Activated CD4-positive, alpha-beta T cell treated with anti-CD3 and anti-CD28 coated beads for 24 hours (primary cell): ENCODE results near the gene MOGAT1.
"Not testable (repeated sequence)": the region's sequence is repeated elsewhere in the genome, so short reads cannot be mapped to it uniquely, and the experiment has no call there.

Source experiments
- DNase-seq, 2 donors: peaks; one replicate each; pipeline ENCODE4 v3.0.0-alpha.2; 2020; ENCODE audit warnings: low read depth in 2 of 2

Gene MOGAT1

GRCh38 chr2:222670191-222671038, 1.0 kb upstream of the MOGAT1 start:
- no peak for DNase-seq

GRCh38 chr2:222672068-222672401, 577 bp downstream of the MOGAT1 start:
- no peak for DNase-seq

- DNase-seq, result no peak
Observed at GRCh38 chr2:222673273-222673672, 1.8 kb downstream of the MOGAT1 start.

GRCh38 chr2:222673883-222674282, 2.4 kb downstream of the MOGAT1 start:
- no peak for DNase-seq

- no peak for DNase-seq
Observed at GRCh38 chr2:222677981-222678380, 6.5 kb downstream of the MOGAT1 start.

GRCh38 chr2:222683805-222684204, 12.3 kb downstream of the MOGAT1 start:
- DNase-seq, result no peak

- DNase-seq, result no peak
Observed at GRCh38 chr2:222686086-222686750, 14.8 kb downstream of the MOGAT1 start.

GRCh38 chr2:222688917-222689316, 17.5 kb downstream of the MOGAT1 start:
- DNase-seq, result no peak

GRCh38 chr2:222689322-222689721, 17.9 kb downstream of the MOGAT1 start:
- no peak for DNase-seq

GRCh38 chr2:222690564-222691200, 19.2 kb downstream of the MOGAT1 start:
- peak; percentile 58 to 60 for DNase-seq

GRCh38 chr2:222693413-222693812, 22.0 kb downstream of the MOGAT1 start:
- DNase-seq, result not testable (repeated sequence)

GRCh38 chr2:222693837-222694236, 22.4 kb downstream of the MOGAT1 start:
- no peak for DNase-seq

GRCh38 chr2:222698276-222698675, 26.8 kb downstream of the MOGAT1 start:
- no peak for DNase-seq

- DNase-seq, result no peak
Observed at GRCh38 chr2:222701233-222701632, 29.8 kb downstream of the MOGAT1 start.

GRCh38 chr2:222701721-222702131, 30.3 kb downstream of the MOGAT1 start:
- no peak for DNase-seq

- no peak for DNase-seq
Observed at GRCh38 chr2:222703091-222703490, 31.6 kb downstream of the MOGAT1 start.

- DNase-seq, result no peak
Observed at GRCh38 chr2:222703886-222704285, 32.4 kb downstream of the MOGAT1 start.

- no peak for DNase-seq
Observed at GRCh38 chr2:222706616-222707015, 35.2 kb downstream of the MOGAT1 start.

GRCh38 chr2:222707102-222707688, 35.7 kb downstream of the MOGAT1 start:
- no peak for DNase-seq

- DNase-seq, result no peak
Observed at GRCh38 chr2:222707689-222708273, 36.3 kb downstream of the MOGAT1 start.

GRCh38 chr2:222708274-222708710, 36.8 kb downstream of the MOGAT1 start:
- DNase-seq, result peak; percentile 64 to 78
